GM23248 (cell line): ENCODE data around the gene NIP7. TPM values are rescaled to one million over a fixed set of nuclear protein-coding genes. Genes with fewer than 3 reads are reported as not detected.

Experiments
- DNase-seq: peaks from one replicate; pipeline ENCODE4 v3.0.0-alpha.2; 2015
- H2AFZ ChIP-seq: fragments of 200-600 bp; sonication (generic); 2 replicates; pipeline ENCODE4 v1.6.1; 2016; ENCODE audit warnings: antibody characterized with exemption
- H3F3A ChIP-seq: fragments of 200-600 bp; sonication (generic); 2 replicates; pipeline ENCODE4 v1.6.1; 2016; ENCODE audit warnings: mild to moderate bottlenecking, antibody characterized with exemption, mixed run types; ENCODE audit not compliant: insufficient read depth
- H3K27ac ChIP-seq: fragments of 200-600 bp; sonication (generic); 2 replicates; pipeline ENCODE4 v1.5.1; 2016; ENCODE audit warnings: mild to moderate bottlenecking
- H3K27me3 ChIP-seq: fragments of 200-600 bp; sonication (generic); replicated peaks from 2 replicates; pipeline ENCODE4 v1.6.1; 2016; ENCODE audit warnings: mild to moderate bottlenecking; ENCODE audit not compliant: insufficient read depth
- H3K36me3 ChIP-seq: fragments of 200-600 bp; sonication (generic); 2 replicates; pipeline ENCODE4 v1.6.1; 2016; ENCODE audit warnings: low read depth, mild to moderate bottlenecking
- H3K4me1 ChIP-seq: fragments of 200-600 bp; sonication (generic); 2 replicates; pipeline ENCODE4 v1.6.1; 2016; ENCODE audit warnings: mild to moderate bottlenecking; ENCODE audit not compliant: insufficient read depth
- H3K4me2 ChIP-seq: fragments of 200-600 bp; sonication (generic); one replicate; pipeline ENCODE4 v1.6.1; 2016; ENCODE audit warnings: mild to moderate bottlenecking; ENCODE audit not compliant: unreplicated experiment
- H3K4me3 ChIP-seq: fragments of 200-600 bp; sonication (generic); 2 replicates; pipeline ENCODE4 v1.5.1; 2016; ENCODE audit warnings: mild to moderate bottlenecking
- H3K79me2 ChIP-seq: fragments of 200-600 bp; sonication (generic); 2 replicates; pipeline ENCODE4 v1.6.1; 2016; ENCODE audit warnings: mild to moderate bottlenecking; ENCODE audit not compliant: insufficient read depth
- H3K9ac ChIP-seq: fragments of 200-600 bp; sonication (generic); 2 replicates; pipeline ENCODE4 v1.6.1; 2016; ENCODE audit warnings: mild to moderate bottlenecking
- H3K9me2 ChIP-seq: fragments of 200-600 bp; sonication (generic); 2 replicates; pipeline ENCODE4 v1.6.1; 2016; ENCODE audit warnings: mixed run types, mild to moderate bottlenecking, moderate library complexity; ENCODE audit not compliant: insufficient read depth
- H3K9me3 ChIP-seq: fragments of 200-600 bp; sonication (generic); one replicate; pipeline ENCODE4 v1.6.1; 2017; ENCODE audit warnings: low read depth
- H4K20me1 ChIP-seq: fragments of 200-600 bp; sonication (generic); 2 replicates; pipeline ENCODE4 v1.6.0; 2016; ENCODE audit not compliant: insufficient read depth
- EZH2 ChIP-seq: fragments of 200-600 bp; sonication (generic); IDR thresholded peaks from 2 replicates; pipeline ENCODE4 v1.6.1; 2018; ENCODE audit warnings: antibody characterized with exemption, mild to moderate bottlenecking; ENCODE audit not compliant: insufficient read depth, poor library complexity, severe bottlenecking
- EZH2phosphoT487 ChIP-seq: fragments of 200-600 bp; sonication (generic); IDR thresholded peaks from 2 replicates; pipeline ENCODE4 v1.6.1; 2018; ENCODE audit warnings: antibody characterized with exemption, moderate library complexity, mild to moderate bottlenecking, low read depth; ENCODE audit not compliant: insufficient read depth
- WGBS, 2 experiments: methylation state at CpG; one replicate each; pipeline ENCODE4 v1.1.6; 2015 to 2017; ENCODE audit warnings: low lambda C conversion rate in 2 of 2, low coverage in 1 of 2; ENCODE audit errors: missing lambda C conversion rate in 2 of 2; 5-methylcytosine and 5-hydroxymethylcytosine counted together
- in situ Hi-C: fragments of 300-500 bp; cut with MboI; formaldehyde crosslinking; loops from 2 replicates; pipeline ENCODE4 v1.15.0; 2020
- polyA plus RNA-seq: library from polyadenylated mRNA; unstranded; fragments of >200 nt; fragmentation: Nextera tagmentation; extraction: Ambion mirVana; gene quantifications from 2 replicates; pipeline ENCODE4 v1.2.1, GENCODE V29; 2016
- total RNA-seq: library from RNA; depleted of rRNA; stranded (reverse); fragments of >200 nt; shearing (Covaris generic); gene quantifications from 2 replicates; pipeline ENCODE4 v1.2.3, GENCODE V29; 2014

The NIP7 gene
- total and polyA plus RNA-seq, 2 experiments from 2014 or later: 24.2 to 35.6 TPM

DNA sequence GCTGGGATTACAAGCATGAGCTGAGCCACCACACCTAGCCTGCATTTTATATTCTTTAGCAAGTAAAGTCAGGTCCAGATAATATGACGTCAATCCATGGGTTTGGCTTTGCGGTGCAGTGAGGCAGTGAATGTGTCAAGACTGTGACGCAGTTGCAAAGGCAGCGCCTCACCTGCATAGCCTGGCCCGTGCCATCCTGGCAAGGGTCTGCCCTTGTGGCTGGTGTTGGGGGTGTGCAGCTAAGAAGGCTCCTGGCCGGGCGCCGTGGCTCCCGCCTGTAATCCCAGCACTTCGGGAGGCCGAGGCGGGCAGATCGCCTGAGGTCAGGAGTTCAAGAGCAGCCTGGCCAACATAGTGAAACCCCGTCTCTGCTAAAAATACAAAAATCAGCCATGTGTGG lies 16.2 kb upstream of the NIP7 start:
- DNase-seq: no peak
- no peak overlapping the region for H2AFZ ChIP-seq
- in situ Hi-C loops: no loop called here
- H3F3A ChIP-seq: peaks cover 25% of the 10 kb centered on the region
- H4K20me1 ChIP-seq: no peaks in the 10 kb centered on the region; the same call in 1 of the 2 replicates
- H3K27ac ChIP-seq: no peak overlapping the region
- no peaks in the 10 kb centered on the region for H3K27me3 ChIP-seq
- no peak overlapping the region for H3K4me2 ChIP-seq
- peaks cover 93% of the 10 kb centered on the region for H3K79me2 ChIP-seq
- peaks cover 32% of the 10 kb centered on the region for H3K36me3 ChIP-seq
- TF ChIP-seq EZH2 (no peak), EZH2phosphoT487 (no peak)
- H3K4me3 ChIP-seq: no peak overlapping the region
- H3K9ac ChIP-seq: no peak overlapping the region
- no peaks in the 10 kb centered on the region for H3K9me2 ChIP-seq
- peaks cover 18% of the 10 kb centered on the region for H3K4me1 ChIP-seq
- H3K9me3 ChIP-seq: no peaks in the 10 kb centered on the region
- WGBS, 2 experiments: 88 to 96% methylated on average over 13 to 14 of the region's 14 CpGs

GRCh38 chr16:69324013-69324531 lies 15.5 kb upstream of the NIP7 start:
- Histone ChIP-seq H3F3A (peaks cover 31% of the 10 kb centered on the region), H3K9me3 (no peaks in the 10 kb centered on the region), H4K20me1 (no peaks in the 10 kb centered on the region; the same call in 1 of the 2 replicates), H3K79me2 (peaks cover 96% of the 10 kb centered on the region), H3K36me3 (peaks cover 33% of the 10 kb centered on the region), H3K27me3 (no peaks in the 10 kb centered on the region), H3K27ac (no peak overlapping the region), H2AFZ (no peak overlapping the region), H3K9ac (no peak overlapping the region), H3K4me1 (peaks cover 25% of the 10 kb centered on the region), H3K9me2 (no peaks in the 10 kb centered on the region), H3K4me2 (no peak overlapping the region), H3K4me3 (no peak overlapping the region)
- no peak for DNase-seq
- in situ Hi-C loops: no loop called here
- WGBS, 2 experiments: 80 to 82% methylated on average over 8 of the region's 8 CpGs
- no peak for TF ChIP-seq EZH2
- no peak for TF ChIP-seq EZH2phosphoT487

GRCh38 chr16:69324585-69325253 lies 14.9 kb upstream of the NIP7 start:
- TF ChIP-seq EZH2phosphoT487: no peak
- TF ChIP-seq EZH2: no peak
- Histone ChIP-seq H2AFZ (no peak overlapping the region), H3K27me3 (no peaks in the 10 kb centered on the region), H3K9me3 (no peaks in the 10 kb centered on the region), H4K20me1 (no peaks in the 10 kb centered on the region; the same call in 1 of the 2 replicates), H3K4me2 (no peak overlapping the region), H3K4me3 (no peak overlapping the region), H3K79me2 (peaks cover 96% of the 10 kb centered on the region), H3K36me3 (peaks cover 33% of the 10 kb centered on the region), H3K9me2 (no peaks in the 10 kb centered on the region), H3K27ac (no peak overlapping the region), H3K4me1 (peaks cover 25% of the 10 kb centered on the region), H3K9ac (no peak overlapping the region), H3F3A (peaks cover 31% of the 10 kb centered on the region)
- 83 to 84% methylated on average over 9 to 10 of the region's 10 CpGs for WGBS, 2 experiments
- in situ Hi-C loops: no loop called here
- no peak for DNase-seq

- no peak overlapping the region for H2AFZ ChIP-seq
- no peak for DNase-seq
- H3K36me3 ChIP-seq: peaks cover 33% of the 10 kb centered on the region
- no peaks in the 10 kb centered on the region; the same call in 1 of the 2 replicates for H4K20me1 ChIP-seq
- no peaks in the 10 kb centered on the region for H3K9me3 ChIP-seq
- peak overlapping the region; percentile 15 for H3K4me2 ChIP-seq
- peaks cover 31% of the 10 kb centered on the region for H3F3A ChIP-seq
- peaks cover 89% of the 10 kb centered on the region for H3K79me2 ChIP-seq
- no peak overlapping the region for H3K4me3 ChIP-seq
- peaks cover 25% of the 10 kb centered on the region for H3K4me1 ChIP-seq
- H3K27me3 ChIP-seq: no peaks in the 10 kb centered on the region
- H3K9me2 ChIP-seq: no peaks in the 10 kb centered on the region
- TF ChIP-seq EZH2 (no peak), EZH2phosphoT487 (no peak)
- in situ Hi-C loops: no loop called here
- no peak overlapping the region for H3K27ac ChIP-seq
- H3K9ac ChIP-seq: no peak overlapping the region
- 91 to 92% methylated on average over 6 of the region's 6 CpGs for WGBS, 2 experiments
These were observed 13.8 kb upstream of the NIP7 start for GRCh38 chr16:69325784-69326171.
